Endothelial cell of umbilical vein (primary cell): Measurements from ENCODE around the gene NUTF2. TPM values are rescaled to one million over a fixed set of nuclear protein-coding genes. Genes with fewer than 3 reads are reported as not detected.

ENCODE experiments used
- BruUV-seq: library from RNA; stranded (reverse); fragments of 400-500 nt; replicated peaks from 2 replicates; lab custom pipeline; 2021; lab: Mats Ljungman, UMichigan
- CTCF ChIA-PET: fragments of 300-600, 350-600 bp; sonication (Branson Sonifier 250); formaldehyde crosslinking; loops from one replicate; lab custom pipeline; 2021; ENCODE audit warnings: antibody characterized with exemption, inconsistent platforms; lab: Charles Lee
- POLR2A ChIA-PET: fragments of 300-600, 350-600 bp; sonication (Branson Sonifier 250); formaldehyde crosslinking; loops from one replicate; lab custom pipeline; 2021; ENCODE audit warnings: antibody characterized with exemption, inconsistent platforms; lab: Charles Lee
- DNase-seq: peaks from one replicate; pipeline ENCODE4 v3.0.0-alpha.2; 2011; ENCODE audit warnings: low read depth, low spot score
- FAIRE-seq: peaks from 2 replicates; lab custom pipeline; 2011; peaks lifted over from hg19 to GRCh38; lab: Jason Lieb, UNC
- H2AFZ ChIP-seq: 2 replicates; pipeline ENCODE4 v1.6.0; 2012; ENCODE audit warnings: low read depth, low read length, control low read depth, inconsistent platforms
- H3K27ac ChIP-seq: 2 replicates; pipeline ENCODE4 v1.5.1; 2011; ENCODE audit warnings: low read depth, mild to moderate bottlenecking, control low read depth, low read length, moderate library complexity; ENCODE audit not compliant: insufficient read depth
- H3K27me3 ChIP-seq, 2 experiments: 2 replicates each; pipeline versions ENCODE4 v1.6.0 to v1.6.1; 2011; ENCODE audit warnings: low read length in 2 of 2, mixed read lengths in 1 of 2; ENCODE audit not compliant: control insufficient read depth in 2 of 2, insufficient read depth in 2 of 2
- H3K36me3 ChIP-seq, 2 experiments: 2 replicates in 1 of 2; 3 replicates in 1 of 2; pipeline ENCODE4 v1.5.1; 2011; ENCODE audit warnings: low read length in 2 of 2, mild to moderate bottlenecking in 1 of 2, moderate library complexity in 1 of 2; ENCODE audit not compliant: control insufficient read depth in 2 of 2, insufficient read depth in 2 of 2; ENCODE audit errors: extremely low read depth in 1 of 2
- H3K4me1 ChIP-seq: 3 replicates; pipeline ENCODE4 v1.5.1; 2011; ENCODE audit warnings: mild to moderate bottlenecking, low read length; ENCODE audit not compliant: control insufficient read depth, insufficient read depth; ENCODE audit errors: extremely low read depth
- H3K4me2 ChIP-seq: 2 replicates; pipeline ENCODE4 v1.6.1; 2011; ENCODE audit warnings: low read length, control low read depth, mixed read lengths; ENCODE audit not compliant: insufficient read depth
- H3K4me3 ChIP-seq, 3 experiments: fragments of 200-600 bp in 1 of 3; sonication (generic), shearing (Covaris generic) in 1 of 3; replicated peaks in 1 of 3; 2 replicates each; pipeline ENCODE4 v1.5.1; 2011 to 2016; ENCODE audit warnings: control low read depth in 3 of 3, low read length in 3 of 3, mild to moderate bottlenecking in 2 of 3, inconsistent platforms in 1 of 3, low read depth in 1 of 3, moderate library complexity in 1 of 3; ENCODE audit not compliant: insufficient read depth in 1 of 3
- H3K79me2 ChIP-seq: 2 replicates; pipeline ENCODE4 v1.6.0; 2012; ENCODE audit warnings: low read length, inconsistent platforms; ENCODE audit not compliant: control insufficient read depth, insufficient read depth
- H3K9ac ChIP-seq: replicated peaks from 2 replicates; pipeline ENCODE3; 2011; ENCODE audit warnings: low read length, control low read depth; ENCODE audit not compliant: insufficient read depth; ENCODE audit errors: extremely low read depth
- H3K9me1 ChIP-seq: replicated peaks from 3 replicates; pipeline ENCODE4 v1.6.0; 2011; ENCODE audit warnings: mild to moderate bottlenecking, low read length; ENCODE audit not compliant: control insufficient read depth, insufficient read depth; ENCODE audit errors: extremely low read depth
- H3K9me3 ChIP-seq: replicated peaks from 2 replicates; pipeline ENCODE4 v1.5.1; 2012; ENCODE audit warnings: low read length, inconsistent platforms; ENCODE audit not compliant: control insufficient read depth, insufficient read depth
- H4K20me1 ChIP-seq: replicated peaks from 2 replicates; pipeline ENCODE3; 2011; ENCODE audit warnings: mild to moderate bottlenecking, low read length; ENCODE audit not compliant: control insufficient read depth, insufficient read depth; ENCODE audit errors: extremely low read depth
- CTCF ChIP-seq, 2 donors: IDR thresholded peaks; 1 replicate in 1 of 2; 2 replicates in 1 of 2; pipeline ENCODE4 v1.5.1; 2011; ENCODE audit warnings: low read length in 2 of 2, mild to moderate bottlenecking in 2 of 2, moderate library complexity in 2 of 2, control low read depth in 1 of 2, inconsistent platforms in 1 of 2, low read depth in 1 of 2; ENCODE audit not compliant: insufficient read depth in 1 of 2; ENCODE audit errors: extremely low read depth in 1 of 2
- FOS ChIP-seq: IDR thresholded peaks from 2 replicates; pipeline ENCODE4 v1.6.1; 2011; ENCODE audit warnings: mild to moderate bottlenecking, low read length, moderate library complexity, borderline replicate concordance; ENCODE audit not compliant: insufficient read depth
- GATA2 ChIP-seq: IDR thresholded peaks from 2 replicates; pipeline ENCODE4 v1.7.0; 2011; ENCODE audit warnings: low read depth, mild to moderate bottlenecking, moderate library complexity, mixed read lengths, low read length; ENCODE audit not compliant: insufficient read length, insufficient read depth
- JUN ChIP-seq: IDR thresholded peaks from 2 replicates; pipeline ENCODE4 v1.6.1; 2011; ENCODE audit warnings: borderline replicate concordance, low read depth; ENCODE audit not compliant: insufficient read length, insufficient read depth
- MAX ChIP-seq: IDR thresholded peaks from 2 replicates; pipeline ENCODE4 v1.6.1; 2011; ENCODE audit not compliant: insufficient read depth, insufficient read length
- POLR2A ChIP-seq: IDR thresholded peaks from 2 replicates; pipeline ENCODE4 v1.6.1; 2012; ENCODE audit warnings: low read depth, mild to moderate bottlenecking, control low read depth, low read length
- POLR2AphosphoS5 ChIP-seq: IDR thresholded peaks from 2 replicates; pipeline ENCODE4 v1.6.1; 2012; ENCODE audit warnings: low read depth, mild to moderate bottlenecking, control low read depth, low read length, moderate library complexity; ENCODE audit not compliant: insufficient read depth
- dilution Hi-C: fragments of 300-500 bp; cut with MboI; formaldehyde crosslinking; loops from one replicate; pipeline ENCODE4 v1.15.0; 2019; ENCODE audit warnings: low sequenced_read_pairs; ENCODE audit not compliant: extremely low pct_ligation_motif_present
- intact Hi-C: fragments of 100-400 bp; cut with micrococcal nuclease; formaldehyde crosslinking; loops from one replicate; pipeline ENCODE4 v1.10.0; 2022
- polyA plus RNA-seq, 4 experiments: library from polyadenylated mRNA; depleted of rRNA in 3 of 4; stranded (reverse) in 3 of 4; unstranded in 1 of 4; fragments of >200 nt; gene quantifications; 2 replicates each; pipeline versions ENCODE4 v1.2.1 to v1.2.3, GENCODE V29; 2011 to 2012; ENCODE audit warnings: missing spikeins in 1 of 4
- total RNA-seq: library from RNA; stranded (reverse); gene quantifications from 2 replicates; pipeline ENCODE4 v1.2.3, GENCODE V29; 2021

The NUTF2 gene
- total and polyA plus RNA-seq, 2 donors (not counting 3 experiments of a cell fraction or from before 2014, with no cell fraction given), result 208 to 273 TPM

- H3K27me3 ChIP-seq, result no peaks in the 10 kb centered on the region
- no peak overlapping the region for H3K9ac ChIP-seq
- BruUV-seq, result no TSS peak
- no peaks in the 10 kb centered on the region for H3K4me1 ChIP-seq
- no peak overlapping the region for H3K27ac ChIP-seq
- peaks cover 19 to 89% of the 10 kb centered on the region in 2 experiments for H3K36me3 ChIP-seq
- no peak overlapping the region for H3K4me3 ChIP-seq
- no peak overlapping the region for H2AFZ ChIP-seq
- no peak for TF ChIP-seq MAX
- TF ChIP-seq CTCF (IDR thresholded peaks at IDR 0.05; ENCODE audit: extremely low read depth in 1 of 2, insufficient read depth in 1 of 2, low read depth in 1 of 2, low read length in 2 of 2), result no peak
- TF ChIP-seq FOS, result no peak
- TF ChIP-seq POLR2A, result no peak
- TF ChIP-seq GATA2, result no peak
- no peak for TF ChIP-seq POLR2AphosphoS5
- TF ChIP-seq JUN, result no peak
- intact Hi-C loops (loop anchor here (5.0 kb wide), 1 partner anchor 182 kb away; no protein-coding TSS in a partner anchor), dilution Hi-C loops (no loop called here)
- no peak overlapping the region for H3K4me2 ChIP-seq
- H3K9me3 ChIP-seq, result no peaks in the 10 kb centered on the region
- POLR2A ChIA-PET, result no interaction called here
- H3K9me1 ChIP-seq, result no peaks in the 10 kb centered on the region
- no peak for FAIRE-seq
- no peak for DNase-seq
- CTCF ChIA-PET, result interaction anchor here (1.3 kb wide), 1 partner anchor 48 kb away, joined by 4 read pairs; no protein-coding TSS in a partner anchor
- H4K20me1 ChIP-seq, result no peaks in the 10 kb centered on the region
- H3K79me2 ChIP-seq, result peaks cover 9% of the 10 kb centered on the region
Measured at GRCh38 chr16:67880584-67880983, 33.9 kb downstream of the NUTF2 start.
